Fibroblast of skin of abdomen (primary cell): Measurements from ENCODE around the gene DPM2. TPM values are rescaled to one million over a fixed set of nuclear protein-coding genes. Genes with fewer than 3 reads are reported as not detected.

Experiments
- DNase-seq: peaks from one replicate; pipeline ENCODE4 v3.0.0-alpha.2; 2013
- polyA plus RNA-seq, 2 experiments: library from polyadenylated mRNA; unstranded; fragments of 120-200 nt; gene quantifications; one replicate each; pipeline ENCODE4 v1.2.1, GENCODE V29; 2013; ENCODE audit not compliant: insufficient read length in 2 of 2

The DPM2 gene, protein sequence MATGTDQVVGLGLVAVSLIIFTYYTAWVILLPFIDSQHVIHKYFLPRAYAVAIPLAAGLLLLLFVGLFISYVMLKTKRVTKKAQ
- polyA plus RNA-seq (2013, experiment 1 of 2; ENCODE audit: insufficient read length): 39.8 TPM
- 38.4 TPM for polyA plus RNA-seq (2013, experiment 2 of 2; ENCODE audit: insufficient read length)

DNA sequence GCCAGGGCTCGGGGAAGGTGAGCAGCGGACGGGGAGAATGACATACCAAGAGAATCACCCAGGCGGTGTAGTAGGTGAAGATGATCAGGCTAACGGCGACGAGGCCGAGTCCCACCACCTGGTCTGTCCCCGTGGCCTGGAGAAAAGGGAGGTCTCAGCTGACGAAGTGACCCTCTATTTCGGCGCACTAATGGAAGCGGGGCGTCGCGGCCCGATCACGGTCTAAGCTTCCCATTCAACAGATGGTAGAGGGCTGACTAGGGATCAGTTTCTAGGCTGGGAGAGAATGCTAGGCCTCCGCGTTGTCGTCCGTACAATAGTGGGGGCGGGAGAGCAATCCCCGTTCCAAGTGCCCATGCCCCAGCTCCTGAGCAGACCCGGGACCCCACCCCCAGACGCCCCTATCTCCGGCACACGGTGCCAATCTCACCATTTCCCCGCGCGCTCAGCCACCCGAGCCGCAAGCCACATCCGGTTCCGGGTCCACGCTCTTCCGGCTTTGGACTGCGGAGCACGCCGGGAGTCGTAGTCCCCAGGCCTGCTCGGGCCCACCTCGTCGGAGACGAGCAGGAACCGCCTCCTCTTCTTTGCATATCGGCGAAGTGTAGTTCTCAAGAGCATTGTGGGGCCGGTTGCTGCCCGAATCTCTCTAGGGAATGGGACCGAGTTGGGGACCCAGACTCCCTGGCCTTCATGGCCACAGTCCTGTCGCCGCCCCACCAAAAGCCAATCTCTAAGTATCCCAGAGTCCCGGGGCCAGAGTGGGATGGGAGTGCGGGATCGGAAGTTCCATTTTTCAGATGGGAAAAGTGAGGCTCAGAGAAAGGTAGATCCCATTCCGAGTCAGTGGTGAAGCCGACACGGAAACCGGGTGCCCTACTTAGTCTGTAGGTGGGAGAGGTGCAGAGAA lies at the start of gene DPM2:
Gene DPM2, minus strand, starts transcription at position 467 of the 910 bp plus-strand sequence. Its CDS starts 34 bp downstream, at position 433.
- peak; percentile 86 for DNase-seq

DNA sequence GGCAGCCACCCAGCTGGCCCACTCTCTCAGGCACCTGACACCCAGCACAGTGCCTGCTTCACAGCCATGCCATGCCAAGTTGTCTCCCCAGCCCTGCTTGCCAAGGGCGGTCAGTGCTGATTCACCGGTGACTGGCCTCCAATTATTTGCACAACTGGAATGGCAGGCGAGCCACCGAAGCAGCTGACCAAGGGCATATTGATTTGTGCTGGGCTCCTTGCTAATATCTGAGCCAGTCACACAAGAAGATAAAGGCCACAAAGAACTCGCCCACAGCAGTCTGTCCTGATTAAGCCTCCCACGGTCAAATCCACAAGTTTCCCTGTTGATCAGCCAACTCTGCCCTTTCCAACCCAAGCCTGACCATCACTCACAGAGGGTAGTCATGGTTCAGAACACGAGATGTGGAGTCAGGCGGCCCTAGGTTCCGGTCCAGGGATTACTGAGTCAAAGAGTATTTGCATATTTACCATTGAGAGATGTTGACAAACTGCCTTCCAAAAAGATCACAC lies 49.5 kb upstream of the DPM2 start:
- DNase-seq: no peak

DNA sequence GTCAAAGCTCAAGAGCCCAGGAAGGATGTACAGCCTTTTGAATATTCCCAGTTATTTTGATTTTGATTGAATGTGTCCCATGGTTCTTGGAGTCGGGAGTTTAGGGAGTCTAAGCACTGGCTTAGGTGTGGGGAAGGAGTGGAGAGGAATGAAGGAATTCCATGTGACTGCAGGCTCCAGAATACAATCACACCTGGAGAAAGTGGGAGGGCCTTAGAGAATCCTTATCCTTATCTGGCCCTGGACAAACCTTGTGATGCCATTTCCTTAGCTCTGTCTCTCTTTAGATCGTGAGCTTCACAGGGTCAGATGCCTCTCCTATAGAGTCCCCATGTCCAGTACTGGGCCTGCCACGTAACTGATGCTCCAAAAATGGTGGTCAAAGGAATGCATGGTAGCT lies 47.4 kb upstream of the DPM2 start:
- DNase-seq: no peak

DNA sequence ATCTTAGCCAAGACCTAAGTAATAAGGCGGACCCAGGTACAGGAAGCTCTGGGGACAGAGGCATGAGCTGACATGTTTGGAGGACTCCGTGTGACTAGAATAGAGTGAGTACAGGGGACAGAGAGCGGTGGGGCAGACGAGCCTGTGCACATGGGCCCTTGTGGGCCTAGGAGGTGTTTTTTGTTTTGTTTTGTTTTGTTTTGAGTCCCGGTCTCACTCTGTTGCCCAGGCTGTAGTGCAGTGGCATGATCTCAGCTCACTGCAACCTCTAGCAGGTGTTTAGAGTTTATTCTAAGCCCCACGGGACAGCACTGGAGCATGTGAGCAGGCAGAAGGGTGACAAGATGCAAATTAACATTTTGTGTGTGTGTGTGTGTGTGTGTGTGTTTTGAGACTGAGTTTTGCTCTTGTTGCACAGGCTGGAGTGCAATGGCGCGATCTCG lies 46.2 kb upstream of the DPM2 start:
- no peak for DNase-seq

DNA sequence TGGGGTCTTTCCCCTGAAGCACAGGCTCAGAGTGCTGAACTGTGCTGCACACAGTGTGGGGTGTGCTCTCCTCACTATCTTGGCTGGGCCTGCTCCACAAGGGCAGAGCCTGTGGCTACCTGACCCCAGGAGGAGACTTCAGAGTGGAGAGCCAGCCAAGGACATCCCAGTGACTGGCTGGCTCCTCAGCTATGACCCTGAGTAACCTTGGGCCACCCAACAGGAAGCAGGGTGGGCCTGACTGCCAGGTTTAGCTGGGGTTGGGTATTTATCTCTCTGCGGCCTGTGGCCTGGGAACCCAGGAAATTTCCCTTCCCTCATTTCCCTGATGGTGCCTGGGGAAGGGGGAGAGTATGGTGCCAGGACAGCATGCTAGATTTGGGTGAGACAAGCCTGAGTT lies 45.3 kb upstream of the DPM2 start:
- DNase-seq: no peak

DNA sequence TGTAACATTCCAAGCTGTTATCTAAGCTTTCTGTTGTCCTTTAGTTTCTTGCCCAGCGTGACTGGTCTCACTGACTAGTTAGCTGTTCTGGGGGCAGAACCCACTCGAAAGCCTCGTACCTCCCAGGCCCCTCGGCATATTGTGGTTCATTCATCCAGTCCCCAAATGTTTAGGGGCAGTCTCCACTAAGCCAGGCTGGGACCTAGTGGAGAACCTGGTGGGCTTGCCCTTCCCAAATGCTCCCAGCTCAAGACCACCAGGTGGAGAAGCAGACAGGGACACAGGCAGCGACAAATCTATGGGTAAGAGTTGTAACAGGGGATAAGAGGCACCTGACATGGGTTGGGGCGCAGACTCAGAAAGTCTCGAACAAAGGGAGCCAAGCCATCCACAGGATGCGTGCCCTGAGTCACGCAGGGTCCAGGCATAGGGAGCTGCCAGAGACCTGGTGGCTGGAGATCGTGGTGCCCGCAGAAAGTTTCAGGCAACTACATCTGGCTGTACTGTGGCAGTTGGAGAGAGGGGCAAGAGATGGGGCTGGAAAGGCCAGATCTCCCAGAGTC lies 44.0 kb upstream of the DPM2 start:
- no peak for DNase-seq

DNA sequence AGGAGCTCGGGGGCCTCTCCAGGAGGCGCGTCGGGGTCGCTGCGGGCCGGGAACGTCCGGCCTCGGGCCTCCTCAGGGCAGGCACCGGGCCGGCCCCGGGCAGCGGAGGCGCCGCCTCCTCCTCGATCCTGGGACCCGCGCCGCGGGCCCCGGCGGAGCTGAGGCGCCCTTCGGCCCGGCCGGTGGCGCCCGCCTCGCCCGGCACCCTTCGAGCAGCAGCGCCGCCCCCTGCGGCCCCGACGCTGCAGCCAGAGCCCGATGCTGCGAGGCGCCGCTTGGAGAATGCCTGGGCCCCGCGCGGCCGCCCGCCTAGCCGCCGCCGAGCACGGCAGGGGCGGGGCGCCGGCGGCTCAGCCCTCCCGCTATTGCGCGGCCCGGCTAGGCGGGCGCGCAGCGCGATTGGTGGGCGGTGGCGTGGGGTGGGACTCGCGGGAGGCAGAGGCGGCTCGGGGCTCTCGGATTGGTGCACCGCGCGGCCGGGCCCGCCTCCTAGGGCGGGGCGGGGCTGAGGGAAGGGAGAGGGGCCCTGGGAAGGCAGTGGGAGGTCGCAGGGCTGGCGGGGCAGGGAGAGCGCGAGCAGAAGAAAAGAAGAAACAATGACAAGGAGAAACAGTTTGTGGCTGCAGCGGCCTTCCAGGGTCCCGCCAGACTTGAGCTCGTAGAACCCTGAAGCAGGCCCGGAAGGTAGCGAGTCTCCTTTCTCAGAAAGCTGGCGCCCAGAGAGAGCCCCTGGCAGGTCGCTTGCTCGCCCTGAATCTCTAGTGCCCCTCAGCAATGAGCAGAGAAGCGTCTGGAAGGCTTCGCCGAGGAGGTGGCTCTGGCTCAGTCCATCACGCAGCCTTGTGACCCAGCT lies 43.3 kb upstream of the DPM2 start, which contains the start of gene EEIG1:
Gene EEIG1, minus strand, starts transcription at position 284 of the 853 bp plus-strand sequence. CDS start 852 bp downstream, outside the sequence.
- DNase-seq: peak; percentile 93

DNA sequence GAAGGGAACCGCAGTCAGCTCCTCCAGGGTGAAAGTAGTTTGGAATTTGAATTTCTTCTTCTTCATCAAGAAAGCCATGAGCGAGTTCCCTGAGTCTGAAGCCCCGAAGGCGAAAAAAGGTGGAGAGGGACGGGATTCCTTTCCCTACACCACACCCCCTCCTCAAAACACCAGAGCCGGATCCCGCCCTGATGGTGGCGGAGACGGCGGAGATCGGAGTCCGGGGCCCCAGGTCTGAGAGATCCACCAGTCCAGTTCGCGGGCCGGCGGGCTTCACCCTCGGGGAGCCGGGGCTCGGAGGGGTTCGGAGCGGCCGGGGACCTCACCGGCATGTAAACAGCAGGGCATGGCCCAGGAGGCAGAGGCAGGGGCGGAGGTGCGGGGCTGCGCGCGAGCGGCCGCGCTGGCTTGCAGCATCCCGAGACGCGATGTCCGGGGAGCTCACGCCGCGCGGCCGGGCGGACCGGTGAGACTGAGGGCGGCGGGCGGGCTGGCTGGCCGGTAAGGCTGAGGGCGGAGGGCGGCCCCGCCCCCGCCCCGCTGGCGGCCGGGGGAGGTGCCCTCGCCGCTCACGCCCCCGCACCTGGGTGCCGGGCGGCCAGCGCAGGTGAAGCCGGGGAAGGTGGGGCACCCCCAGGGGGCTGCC lies 42.5 kb upstream of the DPM2 start:
- no peak for DNase-seq

DNA sequence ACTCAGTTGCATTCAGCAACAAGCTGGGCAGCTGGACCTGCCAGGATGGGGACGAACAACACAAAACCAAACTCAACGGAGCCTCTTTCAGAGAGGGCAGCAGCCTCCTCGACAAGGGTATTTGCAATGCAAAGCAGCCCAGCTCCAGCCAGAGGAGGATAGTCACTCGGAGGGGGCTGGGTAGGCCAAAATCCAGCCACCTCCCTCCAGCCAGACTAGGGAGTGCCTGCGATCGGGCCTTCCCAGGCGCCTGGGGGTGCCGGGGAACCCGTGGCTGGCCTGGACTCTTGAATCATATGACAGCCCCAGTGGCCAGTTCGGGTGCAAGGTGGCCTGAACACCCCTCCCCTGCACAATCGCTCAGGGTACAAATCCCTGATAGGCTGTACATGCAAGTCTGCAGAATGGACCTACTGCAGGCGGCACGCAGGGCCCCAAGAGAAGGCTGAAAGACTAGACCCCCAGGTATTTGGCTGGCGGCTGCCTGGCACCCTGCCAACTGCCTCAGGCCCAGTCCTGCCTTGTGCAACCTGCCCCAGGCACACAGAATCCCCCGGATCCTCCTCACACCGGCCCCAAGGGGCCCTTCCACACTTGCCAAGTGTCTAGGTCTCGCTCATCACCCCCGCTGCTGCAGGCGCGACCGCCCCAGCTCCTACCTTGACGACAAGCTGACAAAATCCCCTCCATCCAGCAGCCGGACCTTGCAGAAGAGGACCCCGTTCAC lies 41.8 kb upstream of the DPM2 start:
- no peak for DNase-seq

DNA sequence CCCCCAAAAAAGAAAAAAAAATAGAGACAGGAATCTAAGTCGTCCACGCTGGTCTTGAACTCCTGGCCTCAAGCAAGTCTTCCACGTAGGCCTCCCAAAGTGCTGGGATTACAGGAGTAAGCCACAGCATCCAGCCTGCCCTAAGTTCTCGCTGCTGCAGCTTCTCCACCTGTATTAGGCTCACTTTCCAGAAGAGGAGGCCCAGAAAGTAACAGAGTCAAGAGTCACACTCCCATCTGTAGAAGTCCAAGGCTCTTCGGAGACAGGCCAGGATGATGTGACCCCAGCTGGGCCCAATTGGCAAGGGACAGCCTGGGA lies 41.3 kb upstream of the DPM2 start:
- DNase-seq: no peak

DNA sequence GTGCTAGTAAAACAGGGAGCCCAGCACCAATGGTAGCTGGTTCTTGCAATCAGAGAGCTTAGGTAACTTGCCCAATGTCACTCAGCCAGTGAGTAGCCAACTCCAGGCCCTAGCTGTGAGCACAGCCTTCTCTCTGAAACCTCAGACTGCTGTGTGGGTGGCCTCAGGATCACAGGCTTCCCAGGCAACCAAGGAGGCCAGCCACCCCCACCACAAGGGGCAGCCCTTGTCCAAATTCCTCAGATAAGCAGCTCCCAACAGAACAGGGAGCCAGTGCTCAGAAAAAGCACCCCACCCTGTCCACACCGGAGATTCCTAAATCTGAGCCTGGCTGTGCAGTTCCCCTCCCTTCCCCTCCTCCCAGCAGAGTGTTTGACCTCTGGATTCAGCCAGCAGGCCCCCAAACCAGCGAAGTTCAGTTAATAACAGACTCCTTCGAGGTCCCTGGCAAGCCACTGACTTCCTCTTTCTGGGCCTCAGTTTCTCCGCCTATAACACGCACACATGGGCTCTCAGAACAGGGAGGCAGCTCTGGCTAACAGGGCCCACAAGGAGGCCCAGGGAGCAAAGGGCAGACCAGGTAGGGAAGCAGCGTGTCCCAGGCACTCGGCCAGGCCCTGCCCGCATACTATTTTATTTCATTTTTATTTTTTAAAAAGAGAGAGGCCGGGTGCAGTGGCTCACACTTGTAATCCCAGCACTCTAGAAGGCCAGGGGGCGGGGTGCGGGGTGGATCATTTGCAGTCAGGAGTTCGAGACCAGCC lies 40.4 kb upstream of the DPM2 start:
- DNase-seq: peak; percentile 73

DNA sequence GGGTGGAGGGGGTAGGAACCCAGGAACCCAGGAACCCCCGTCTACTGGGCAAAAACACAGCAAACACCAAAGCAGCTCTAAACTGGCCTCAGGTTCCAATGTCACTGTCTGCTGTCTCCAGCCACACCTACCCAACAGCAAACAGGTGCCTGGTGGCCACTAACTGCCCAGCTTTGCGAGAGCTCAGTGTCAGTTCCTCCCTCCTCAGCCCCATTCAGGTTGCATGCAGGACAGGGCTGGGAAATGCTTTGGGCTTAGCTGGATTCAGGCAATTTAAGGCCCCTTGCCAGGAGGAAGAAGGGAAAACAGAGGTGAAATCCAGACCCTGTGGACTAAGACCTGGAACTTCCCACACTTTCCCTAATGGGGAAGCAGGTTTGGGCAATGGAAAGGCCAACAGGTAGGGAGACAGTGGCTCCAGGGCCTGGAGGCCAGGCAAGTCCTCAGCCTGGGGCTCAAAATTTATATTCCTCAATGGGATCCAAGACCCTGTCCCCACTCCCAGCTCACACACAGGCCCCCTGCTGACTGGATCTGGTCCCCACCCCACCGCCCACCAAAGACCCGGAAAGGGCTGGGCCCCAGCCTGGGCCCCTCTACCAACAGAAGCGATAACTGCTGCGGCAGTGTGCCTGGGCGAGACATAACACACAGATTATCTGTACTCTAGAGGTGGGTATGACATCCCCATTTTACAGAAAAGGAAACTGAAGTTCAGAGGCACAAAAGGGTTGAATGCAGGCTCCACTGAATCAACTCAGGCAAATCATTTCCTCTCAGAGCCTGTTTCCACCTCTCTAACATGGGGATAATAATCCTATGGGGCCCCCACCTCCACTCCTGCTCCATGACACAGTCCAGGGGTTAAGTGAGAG lies 39.6 kb upstream of the DPM2 start:
- no peak for DNase-seq

DNA sequence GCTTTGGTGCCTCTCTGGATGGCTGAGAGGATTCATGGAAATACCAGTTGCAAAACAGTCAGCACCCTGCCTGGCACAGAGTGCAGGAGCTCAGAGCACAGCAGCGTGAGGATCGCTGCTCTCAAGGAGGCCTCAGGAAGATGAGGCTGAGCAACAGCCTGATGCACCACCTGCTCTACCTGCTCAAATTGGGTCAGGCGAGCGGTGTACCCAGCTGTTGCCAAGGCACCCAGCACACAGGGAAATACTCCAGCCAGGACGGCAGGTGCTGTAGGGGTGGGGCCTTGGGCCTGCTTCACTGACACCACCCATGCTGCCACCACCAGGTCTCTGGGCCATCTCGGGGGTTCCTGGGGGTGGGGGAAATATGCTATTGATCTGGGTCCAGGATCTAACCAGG lies 38.8 kb upstream of the DPM2 start:
- DNase-seq: no peak

DNA sequence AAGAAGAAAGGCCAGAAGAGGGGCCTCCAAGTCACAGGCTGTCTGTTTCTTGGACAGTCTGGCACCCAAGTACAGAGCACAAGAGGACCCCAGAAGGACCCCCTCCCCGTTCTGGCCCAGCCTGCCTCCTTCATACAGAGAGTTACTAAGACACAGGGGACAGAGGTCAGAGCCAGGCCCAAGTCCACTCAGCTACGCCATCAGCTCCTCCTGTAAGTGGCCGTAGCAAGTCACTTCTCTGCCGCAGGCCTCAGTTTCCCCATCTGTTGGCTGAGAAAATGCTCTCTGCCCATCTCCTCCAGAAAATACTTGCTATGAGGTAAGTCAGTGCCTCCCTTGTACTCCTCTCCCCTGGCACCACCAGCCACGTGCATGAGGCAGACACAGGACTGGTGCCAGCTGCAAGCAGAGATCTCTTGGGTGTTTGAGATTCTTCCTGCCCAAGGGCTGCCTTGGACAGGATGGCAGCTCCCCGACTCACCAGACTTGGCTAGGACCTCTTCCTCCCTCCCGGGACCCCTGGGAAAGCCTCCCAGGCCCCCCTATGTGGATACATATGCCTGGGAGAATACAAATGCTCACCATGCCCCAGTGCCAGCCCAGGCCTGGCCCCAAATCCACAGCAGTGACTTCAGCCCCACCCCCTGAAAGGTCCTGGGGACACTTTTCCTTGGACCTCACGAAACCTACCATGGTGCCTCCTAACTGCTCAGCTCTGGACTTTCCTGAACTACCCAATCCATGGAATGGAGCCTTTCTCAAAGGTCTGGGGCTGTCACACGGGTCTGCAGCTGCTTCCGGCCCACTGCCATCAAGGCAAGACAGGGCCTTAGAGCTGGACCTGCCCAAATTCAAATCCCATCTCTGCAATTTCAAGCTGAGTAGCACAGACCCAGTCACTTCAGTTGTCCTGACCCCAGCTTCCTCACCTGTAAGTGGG lies 38.0 kb upstream of the DPM2 start:
- DNase-seq: no peak

DNA sequence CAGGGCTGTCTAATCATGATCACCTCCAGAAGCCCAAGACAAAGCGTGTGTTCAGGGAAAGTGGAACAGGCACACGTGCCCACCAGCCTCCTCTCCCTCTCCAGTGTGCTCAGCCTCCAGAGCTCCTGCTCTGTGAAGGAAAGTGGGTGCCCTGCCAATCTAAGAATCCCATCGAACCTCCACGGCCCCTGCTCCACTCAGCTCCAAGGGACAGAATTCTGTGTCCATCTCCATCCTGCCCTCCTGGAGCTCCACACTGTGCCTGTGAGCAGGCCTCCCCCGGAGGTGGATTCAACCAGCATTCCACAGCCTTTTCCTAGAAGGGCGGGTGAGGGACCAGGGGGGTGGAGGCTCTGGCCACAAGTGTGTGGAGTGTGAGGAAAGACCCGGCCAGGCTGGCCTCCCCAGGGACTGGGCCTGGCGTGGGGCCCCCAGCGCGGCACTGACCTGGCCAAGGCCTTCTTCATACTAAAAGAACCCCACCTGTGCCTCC lies 37.2 kb upstream of the DPM2 start:
- DNase-seq: peak; percentile 43

DNA sequence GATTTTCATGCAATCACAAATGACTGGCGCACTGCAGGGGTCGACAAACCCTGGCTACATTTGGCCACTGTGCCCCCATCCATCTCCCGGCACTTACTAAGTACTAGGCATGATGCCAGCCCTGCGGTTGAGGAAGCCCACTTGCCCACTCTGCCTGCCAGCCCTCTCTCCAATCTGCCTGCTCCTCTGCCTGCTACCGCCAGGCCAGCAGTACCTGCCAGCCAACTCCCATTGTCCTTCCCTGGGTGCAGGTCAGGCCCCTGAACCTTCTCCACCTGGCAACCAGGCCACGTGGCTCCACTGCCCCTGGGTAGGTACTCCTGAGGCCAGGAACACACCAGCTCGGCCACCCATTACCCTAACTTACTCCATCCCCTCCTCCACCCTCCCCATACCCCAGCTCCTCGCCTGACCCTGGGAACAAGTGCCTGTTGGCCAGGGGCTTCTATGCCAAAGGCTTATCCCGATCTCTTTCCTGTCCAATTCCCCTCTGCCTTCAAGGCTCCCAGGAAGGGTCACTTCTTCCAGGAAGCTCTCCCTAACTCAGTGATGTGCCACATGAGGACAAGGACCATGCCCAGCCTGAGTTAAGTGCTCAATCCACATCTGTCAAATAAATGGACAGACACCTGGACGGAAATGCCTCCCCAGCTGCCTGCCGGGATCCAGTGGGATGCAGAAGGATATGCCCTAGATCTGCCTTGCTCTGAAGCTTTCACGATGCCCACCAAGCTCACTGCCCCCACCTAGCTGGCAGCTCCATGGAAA lies 36.5 kb upstream of the DPM2 start:
- no peak for DNase-seq
